ENCODE data around the gene PLEK2.

Gene PLEK2

DNA sequence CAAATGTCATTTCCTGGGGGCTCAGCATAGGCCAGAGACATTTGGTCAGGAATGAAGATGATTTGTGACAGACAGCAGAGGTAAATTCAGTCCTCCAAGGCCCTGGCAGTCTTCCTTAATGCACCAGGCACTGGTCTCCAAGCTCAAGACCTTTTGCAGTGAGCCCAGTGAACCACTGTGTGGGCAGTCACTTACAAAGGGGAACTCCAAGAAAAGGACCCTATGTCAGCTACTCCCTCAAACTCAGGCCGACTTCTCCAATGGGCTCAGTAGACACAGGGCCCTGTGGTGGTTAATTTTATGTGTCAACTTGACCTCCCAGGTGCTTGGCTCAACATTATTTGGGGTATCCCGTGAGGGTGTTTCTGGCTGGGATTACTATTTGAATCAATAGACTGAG is 29.3 kb upstream of the PLEK2 start:
- Histone ChIP-seq H3K4me3 (ENCODE audit: severe bottlenecking) (no peak overlapping the region), H3K27ac (ENCODE audit: poor library complexity, severe bottlenecking) (no peak overlapping the region), H3K4me1 (ENCODE audit: insufficient read depth, poor library complexity, severe bottlenecking) (peaks cover 18% of the 10 kb centered on the region), H3K36me3 (ENCODE audit: low read depth) (no peaks in the 10 kb centered on the region), H3K9me3 (ENCODE audit: severe bottlenecking) (no peaks in the 10 kb centered on the region), H3K27me3 (ENCODE audit: insufficient read depth, poor library complexity, severe bottlenecking) (no peaks in the 10 kb centered on the region)
- ATAC-seq (ENCODE audit: low read depth) (no peak), DNase-seq (ENCODE audit: low spot score) (no peak)
- no peak for TF ChIP-seq CTCF (IDR thresholded peaks at IDR 0.05; ENCODE audit: poor library complexity, severe bottlenecking)

- Histone ChIP-seq H3K27me3 (ENCODE audit: insufficient read depth, poor library complexity, severe bottlenecking) (no peaks in the 10 kb centered on the region), H3K4me1 (ENCODE audit: insufficient read depth, poor library complexity, severe bottlenecking) (peaks cover 18% of the 10 kb centered on the region), H3K36me3 (ENCODE audit: low read depth) (no peaks in the 10 kb centered on the region), H3K4me3 (ENCODE audit: severe bottlenecking) (no peak overlapping the region), H3K9me3 (ENCODE audit: severe bottlenecking) (no peaks in the 10 kb centered on the region), H3K27ac (ENCODE audit: poor library complexity, severe bottlenecking) (no peak overlapping the region)
- TF ChIP-seq CTCF (IDR thresholded peaks at IDR 0.05; ENCODE audit: poor library complexity, severe bottlenecking): no peak
- ATAC-seq (ENCODE audit: low read depth) (no peak), DNase-seq (ENCODE audit: low spot score) (no peak)
Observed at GRCh38 chr14:67440513-67440912, 28.5 kb upstream of the PLEK2 start.

- Histone ChIP-seq H3K4me1 (ENCODE audit: insufficient read depth, poor library complexity, severe bottlenecking) (peaks cover 5% of the 10 kb centered on the region), H3K4me3 (ENCODE audit: severe bottlenecking) (no peak overlapping the region), H3K27me3 (ENCODE audit: insufficient read depth, poor library complexity, severe bottlenecking) (no peaks in the 10 kb centered on the region), H3K9me3 (ENCODE audit: severe bottlenecking) (no peaks in the 10 kb centered on the region), H3K27ac (ENCODE audit: poor library complexity, severe bottlenecking) (no peak overlapping the region), H3K36me3 (ENCODE audit: low read depth) (no peaks in the 10 kb centered on the region)
- DNase-seq (ENCODE audit: low spot score): no peak
- no peak for ATAC-seq (ENCODE audit: low read depth)
- TF ChIP-seq CTCF (IDR thresholded peaks at IDR 0.05; ENCODE audit: poor library complexity, severe bottlenecking): no peak
Observed at GRCh38 chr14:67438969-67439368, 27.0 kb upstream of the PLEK2 start.

- no peaks in the 10 kb centered on the region for H3K4me1 ChIP-seq (ENCODE audit: insufficient read depth, poor library complexity, severe bottlenecking)
- no peak overlapping the region for H3K27ac ChIP-seq (ENCODE audit: poor library complexity, severe bottlenecking)
- no peak for DNase-seq (ENCODE audit: low spot score)
- no peaks in the 10 kb centered on the region for H3K9me3 ChIP-seq (ENCODE audit: severe bottlenecking)
- H3K36me3 ChIP-seq (ENCODE audit: low read depth): no peaks in the 10 kb centered on the region
- H3K27me3 ChIP-seq (ENCODE audit: insufficient read depth, poor library complexity, severe bottlenecking): no peaks in the 10 kb centered on the region
- TF ChIP-seq CTCF (IDR thresholded peaks at IDR 0.05; ENCODE audit: poor library complexity, severe bottlenecking): no peak
- H3K4me3 ChIP-seq (ENCODE audit: severe bottlenecking): no peak overlapping the region
- no peak for ATAC-seq (ENCODE audit: low read depth)
Observed at GRCh38 chr14:67436006-67436866, 24.3 kb upstream of the PLEK2 start.

GRCh38 chr14:67435603-67436002 is 23.6 kb upstream of the PLEK2 start:
- no peak overlapping the region for H3K27ac ChIP-seq (ENCODE audit: poor library complexity, severe bottlenecking)
- H3K4me3 ChIP-seq (ENCODE audit: severe bottlenecking): no peak overlapping the region
- H3K36me3 ChIP-seq (ENCODE audit: low read depth): no peaks in the 10 kb centered on the region
- TF ChIP-seq CTCF (IDR thresholded peaks at IDR 0.05; ENCODE audit: poor library complexity, severe bottlenecking): no peak
- H3K27me3 ChIP-seq (ENCODE audit: insufficient read depth, poor library complexity, severe bottlenecking): no peaks in the 10 kb centered on the region
- DNase-seq (ENCODE audit: low spot score) (no peak), ATAC-seq (ENCODE audit: low read depth) (no peak)
- no peaks in the 10 kb centered on the region for H3K9me3 ChIP-seq (ENCODE audit: severe bottlenecking)
- H3K4me1 ChIP-seq (ENCODE audit: insufficient read depth, poor library complexity, severe bottlenecking): no peaks in the 10 kb centered on the region

All from RWPE2 (cell line).